A673 (cell line): ENCODE measurements around the gene SRP68.

ENCODE experiments used
- CTCF ChIP-seq: fragments of 300-800, 200-600 bp; sonication (generic); conservative IDR thresholded peaks from 2 replicates; pipeline ENCODE4 v1.5.1; 2017; ENCODE audit warnings: low read depth, mild to moderate bottlenecking, antibody characterized with exemption, low read length, moderate library complexity, mixed read lengths
- EZH2 ChIP-seq: fragments of 200-600 bp; sonication (generic); IDR thresholded peaks from 2 replicates; pipeline ENCODE4 v1.6.1; 2017; ENCODE audit warnings: borderline replicate concordance, low read depth, mild to moderate bottlenecking, mixed read lengths, antibody characterized with exemption, low read length; ENCODE audit not compliant: poor library complexity, severe bottlenecking

- TF ChIP-seq EZH2 (no peak), CTCF (no peak)
Observed at GRCh38 chr17:76083536-76084182, 11.3 kb upstream of the SRP68 start.
